Body of pancreas (tissue), 4 donors: Measurements from ENCODE around the gene CADM2. TPM values are rescaled to one million over a fixed set of nuclear protein-coding genes. Genes with fewer than 3 reads are reported as not detected.

ENCODE experiments used
- ATAC-seq: fragments of 150-250 bp; one replicate; pipeline ENCODE4 v1.9.1; 2016
- DNase-seq, 4 donors: peaks; one replicate each; pipeline ENCODE4 v3.0.0-alpha.2; 2019
- H3K27ac ChIP-seq, 4 donors: fragments of 200-600 bp; sonication (generic); 1 replicate in 3 of 4; 2 replicates in 1 of 4; pipeline versions ENCODE4 v1.5.1 to v1.6.1; 2016 to 2019; ENCODE audit warnings: mild to moderate bottlenecking in 1 of 4, mixed read lengths in 1 of 4, moderate library complexity in 1 of 4
- H3K27me3 ChIP-seq, 2 donors: fragments of 200-600 bp; sonication (generic); one replicate each; pipeline ENCODE4 v1.6.0; 2016; ENCODE audit warnings: mild to moderate bottlenecking in 1 of 2
- H3K36me3 ChIP-seq, 2 donors: fragments of 200-600 bp; sonication (generic); replicated peaks in 1 of 2; 2 replicates each; pipeline ENCODE4 v1.5.1; 2016; ENCODE audit warnings: low read depth in 2 of 2; ENCODE audit not compliant: insufficient read depth in 1 of 2
- H3K4me1 ChIP-seq: fragments of 200-600 bp; sonication (generic); one replicate; pipeline ENCODE4 v1.6.0; 2016
- H3K4me3 ChIP-seq, 2 donors: fragments of 200-600 bp; sonication (generic); 1 replicate in 1 of 2; 2 replicates in 1 of 2; pipeline ENCODE4 v1.5.1; 2016 to 2019
- H3K9me3 ChIP-seq, 3 donors: fragments of 200-600 bp; sonication (generic); 1 replicate in 2 of 3; 2 replicates in 1 of 3; pipeline ENCODE4 v1.5.1; 2016
- POLR2A ChIP-seq, 3 donors: fragments of 450-650 bp; IDR thresholded peaks; one replicate each; pipeline ENCODE4 v1.6.1; 2016; ENCODE audit warnings: antibody characterized with exemption in 3 of 3, mild to moderate bottlenecking in 2 of 3
- WGBS, 2 donors: methylation state at CpG; one replicate each; pipeline ENCODE4 v1.1.5; 2017; 5-methylcytosine and 5-hydroxymethylcytosine counted together
- intact Hi-C: fragments of 100-400 bp; cut with DNase I; formaldehyde crosslinking; loops from one replicate; pipeline ENCODE4 v1.15.1; 2023
- total RNA-seq, 2 donors: library from RNA; depleted of rRNA; stranded (reverse); fragments of >200 nt; gene quantifications; one replicate each; pipeline ENCODE4 v1.1.0, GENCODE V29; 2016
- TF ChIP-seq, protein P1 (sequence below), 7 experiments: fragments of 450-650 bp in 4 of 7; fragments of 200-600 bp in 3 of 7; sonication (generic) in 3 of 7; IDR thresholded peaks; one replicate each; pipeline ENCODE4 v1.5.1; 2016 to 2019; ENCODE audit warnings: antibody characterized with exemption in 7 of 7

Gene CADM2
- total RNA-seq, 2 donors from 2014 or later = 0.26 to 1.3 TPM

DNA sequence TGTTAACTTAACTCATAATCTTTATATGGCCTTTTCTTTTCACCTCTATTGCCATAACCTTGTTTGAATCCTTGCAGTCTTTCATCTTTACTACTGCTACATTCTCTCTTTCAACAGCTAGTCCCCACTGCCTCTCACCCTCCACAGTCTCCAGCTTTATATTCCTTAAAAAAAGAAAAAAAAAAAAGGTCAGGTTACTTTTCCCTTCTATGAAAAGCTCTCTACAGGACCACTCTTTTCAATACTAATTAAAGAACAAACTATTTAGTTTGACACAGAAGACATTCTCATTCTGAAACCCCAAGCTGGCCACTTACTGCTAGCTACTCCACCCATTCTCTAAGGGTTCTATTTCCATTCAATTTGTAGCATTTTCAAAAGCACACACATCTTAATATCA lies 25.6 kb downstream of the CADM2 start:
- TF ChIP-seq, protein P1, sequence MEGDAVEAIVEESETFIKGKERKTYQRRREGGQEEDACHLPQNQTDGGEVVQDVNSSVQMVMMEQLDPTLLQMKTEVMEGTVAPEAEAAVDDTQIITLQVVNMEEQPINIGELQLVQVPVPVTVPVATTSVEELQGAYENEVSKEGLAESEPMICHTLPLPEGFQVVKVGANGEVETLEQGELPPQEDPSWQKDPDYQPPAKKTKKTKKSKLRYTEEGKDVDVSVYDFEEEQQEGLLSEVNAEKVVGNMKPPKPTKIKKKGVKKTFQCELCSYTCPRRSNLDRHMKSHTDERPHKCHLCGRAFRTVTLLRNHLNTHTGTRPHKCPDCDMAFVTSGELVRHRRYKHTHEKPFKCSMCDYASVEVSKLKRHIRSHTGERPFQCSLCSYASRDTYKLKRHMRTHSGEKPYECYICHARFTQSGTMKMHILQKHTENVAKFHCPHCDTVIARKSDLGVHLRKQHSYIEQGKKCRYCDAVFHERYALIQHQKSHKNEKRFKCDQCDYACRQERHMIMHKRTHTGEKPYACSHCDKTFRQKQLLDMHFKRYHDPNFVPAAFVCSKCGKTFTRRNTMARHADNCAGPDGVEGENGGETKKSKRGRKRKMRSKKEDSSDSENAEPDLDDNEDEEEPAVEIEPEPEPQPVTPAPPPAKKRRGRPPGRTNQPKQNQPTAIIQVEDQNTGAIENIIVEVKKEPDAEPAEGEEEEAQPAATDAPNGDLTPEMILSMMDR (IDR thresholded peaks at IDR 0.05) = no peak
- no peak for TF ChIP-seq POLR2A (IDR thresholded peaks at IDR 0.05)
- Histone ChIP-seq H3K36me3 (no peaks in the 10 kb centered on the region), H3K9me3 (no peaks in the 10 kb centered on the region), H3K27me3 (no peaks in the 10 kb centered on the region), H3K4me1 (no peaks in the 10 kb centered on the region), H3K4me3 (no peak overlapping the region), H3K27ac (no peak overlapping the region)
- intact Hi-C loops = no loop called here
- no peak for DNase-seq
- ATAC-seq = no peak

DNA sequence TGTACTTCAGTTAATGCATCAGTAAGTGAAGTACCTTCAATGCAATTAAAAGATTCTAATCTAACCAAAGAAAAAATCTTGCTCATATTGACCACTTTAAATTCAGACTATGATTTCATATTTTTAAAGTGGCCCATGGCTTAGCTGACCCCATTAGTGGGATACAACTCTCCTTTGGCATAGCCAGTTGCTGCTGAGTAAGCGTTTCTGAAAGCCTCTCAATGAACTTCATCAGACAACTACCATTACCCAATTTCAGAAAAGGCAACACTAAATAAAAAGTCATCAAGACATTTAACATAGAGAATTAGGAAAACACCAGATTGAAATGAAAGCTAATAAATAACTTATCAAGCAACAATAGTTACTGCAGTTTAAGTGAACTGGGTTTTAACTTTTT lies 27.0 kb downstream of the CADM2 start:
- DNase-seq = no peak
- Histone ChIP-seq H3K27ac (no peak overlapping the region), H3K36me3 (no peaks in the 10 kb centered on the region), H3K4me3 (no peak overlapping the region), H3K4me1 (no peaks in the 10 kb centered on the region), H3K27me3 (no peaks in the 10 kb centered on the region), H3K9me3 (no peaks in the 10 kb centered on the region)
- intact Hi-C loops = no loop called here
- no peak for TF ChIP-seq POLR2A (IDR thresholded peaks at IDR 0.05)
- TF ChIP-seq, protein P1 (IDR thresholded peaks at IDR 0.05) = no peak
- 73 to 89% methylated on average over 1 of the region's 1 CpG for WGBS, 2 donors
- no peak for ATAC-seq

DNA sequence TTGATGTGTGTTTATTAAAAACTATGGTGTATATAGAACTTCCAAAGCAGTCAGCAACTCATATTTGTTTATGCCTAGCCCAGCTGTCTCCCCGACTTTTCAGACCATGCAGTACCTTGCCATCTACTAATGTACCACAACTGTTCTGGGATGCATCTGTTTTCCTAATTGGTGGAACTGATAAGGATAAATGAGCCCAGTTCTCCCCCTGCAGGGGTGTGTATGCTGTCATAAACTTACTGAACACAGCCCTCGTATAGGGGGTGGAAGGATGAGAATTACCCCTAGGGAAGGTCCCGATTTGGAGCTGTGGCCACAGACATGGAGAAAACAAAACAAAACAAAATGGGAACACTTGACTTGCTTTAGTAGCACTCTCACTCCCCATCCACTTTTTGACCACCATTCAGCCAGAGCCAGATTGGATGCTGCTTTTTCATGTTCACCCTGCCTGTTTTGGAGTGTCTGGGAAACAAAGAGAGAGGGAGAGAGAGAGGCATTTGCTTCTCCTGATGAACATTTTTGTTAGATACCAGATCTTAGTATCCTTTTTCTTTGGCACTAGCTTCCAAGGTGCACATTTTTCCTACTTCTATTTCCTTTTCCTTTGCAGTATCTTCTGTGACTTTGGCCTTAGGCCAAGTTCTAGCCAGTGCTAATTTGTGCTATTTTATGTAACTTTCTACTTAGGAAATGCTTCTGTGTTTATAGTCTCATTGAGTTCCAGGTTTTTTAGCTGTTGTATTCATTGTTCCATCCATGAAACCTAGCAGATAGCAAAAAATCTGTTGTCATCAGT lies 29.1 kb downstream of the CADM2 start:
- intact Hi-C loops = no loop called here
- H3K4me3 ChIP-seq = no peak overlapping the region
- H3K9me3 ChIP-seq = no peaks in the 10 kb centered on the region
- H3K36me3 ChIP-seq = no peaks in the 10 kb centered on the region
- no peak for ATAC-seq
- 58 to 79% methylated on average over 3 of the region's 3 CpGs for WGBS, 2 donors
- no peak overlapping the region for H3K27ac ChIP-seq
- DNase-seq = no peak
- H3K27me3 ChIP-seq = no peaks in the 10 kb centered on the region
- no peaks in the 10 kb centered on the region for H3K4me1 ChIP-seq
- no peak for TF ChIP-seq POLR2A (IDR thresholded peaks at IDR 0.05)
- TF ChIP-seq, protein P1 (IDR thresholded peaks at IDR 0.05) = no peak

DNA sequence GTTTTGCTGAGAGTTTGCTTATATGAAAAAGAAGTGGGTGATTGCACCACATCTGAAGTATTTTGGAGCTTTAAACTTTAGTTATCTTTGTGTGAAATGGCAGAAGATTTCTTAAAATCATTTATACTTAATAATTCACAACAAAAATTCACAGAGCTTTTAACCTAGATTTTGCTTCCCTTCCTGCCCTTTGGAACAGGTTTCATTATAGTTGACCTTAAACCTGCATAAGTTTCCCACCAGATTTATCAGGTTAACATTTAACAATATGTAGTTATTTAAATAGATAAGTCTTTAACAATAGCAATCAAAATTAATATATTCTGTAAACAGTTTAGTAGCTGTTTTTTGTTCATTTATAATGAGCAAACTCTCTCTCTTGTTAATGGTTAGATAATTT lies 30.3 kb downstream of the CADM2 start:
- no peaks in the 10 kb centered on the region for H3K4me1 ChIP-seq
- DNase-seq = no peak
- H3K27ac ChIP-seq = no peak overlapping the region
- H3K4me3 ChIP-seq = no peak overlapping the region
- intact Hi-C loops = no loop called here
- H3K9me3 ChIP-seq = no peaks in the 10 kb centered on the region
- H3K36me3 ChIP-seq = no peaks in the 10 kb centered on the region
- ATAC-seq = no peak
- TF ChIP-seq, protein P1 (IDR thresholded peaks at IDR 0.05) = no peak
- TF ChIP-seq POLR2A (IDR thresholded peaks at IDR 0.05) = no peak
- H3K27me3 ChIP-seq = no peaks in the 10 kb centered on the region

DNA sequence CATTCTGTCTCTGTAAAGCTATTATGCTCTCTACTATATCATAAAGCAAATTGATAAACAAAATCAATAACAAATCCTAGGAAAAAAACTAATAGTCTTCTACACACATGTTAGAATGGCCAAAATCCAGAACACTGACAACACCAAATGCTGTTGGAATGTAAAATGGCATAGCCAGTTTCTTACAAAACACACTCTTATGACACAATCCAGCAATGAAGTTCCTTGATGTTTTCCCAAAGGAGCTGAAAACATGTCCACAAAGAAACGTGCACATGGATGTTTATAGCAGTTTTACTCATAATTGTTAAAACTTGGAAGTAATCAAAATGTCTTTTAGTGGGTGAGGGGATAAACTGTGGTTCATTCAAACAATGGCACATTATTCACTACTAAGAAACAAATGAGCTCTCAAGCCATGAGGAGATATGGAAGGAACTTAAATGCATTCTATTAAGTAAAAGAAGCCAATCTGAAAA lies 32.7 kb downstream of the CADM2 start:
- ATAC-seq (no peak), DNase-seq (no peak)
- intact Hi-C loops = no loop called here
- H3K27me3 ChIP-seq = no peaks in the 10 kb centered on the region
- no peak overlapping the region for H3K27ac ChIP-seq
- TF ChIP-seq, protein P1 (IDR thresholded peaks at IDR 0.05) = no peak
- no peak for TF ChIP-seq POLR2A (IDR thresholded peaks at IDR 0.05)
- H3K9me3 ChIP-seq = no peaks in the 10 kb centered on the region
- no peak overlapping the region for H3K4me3 ChIP-seq
- H3K36me3 ChIP-seq = no peaks in the 10 kb centered on the region
- H3K4me1 ChIP-seq = no peaks in the 10 kb centered on the region
- WGBS, 2 donors = 11 to 17% methylated on average over 1 of the region's 1 CpG
